ENCODE measurements around the gene FOXO1. TPM values are rescaled to one million over a fixed set of nuclear protein-coding genes. Genes with fewer than 3 reads are reported as not detected.

The FOXO1 gene
- polyA plus RNA-seq, 1 experiment: 5.3 TPM

- Histone ChIP-seq H3K27me3 (ENCODE audit: control insufficient read depth, insufficient read depth, low read length) (no peaks in the 10 kb centered on the region), H3K4me3 (ENCODE audit: low read depth, low read length) (no peak overlapping the region), H3K36me3 (ENCODE audit: control insufficient read depth, insufficient read depth, low read length) (no peaks in the 10 kb centered on the region; the same call in 1 of the 2 replicates)
- ChIA-PET CTCF (interaction anchor here (1.5 kb wide), 1 partner anchor 545 kb away, joined by 5 read pairs; no protein-coding TSS in a partner anchor), POLR2A (no interaction called here)
- no peak for DNase-seq (ENCODE audit: low read depth)
- no peak for TF ChIP-seq CTCF (IDR thresholded peaks at IDR 0.05; ENCODE audit: insufficient read depth, low read depth, low read length)
Observed at GRCh38 chr13:40613914-40614313, 52.5 kb downstream of the FOXO1 start.

GRCh38 chr13:40613192-40613818 is 53.1 kb downstream of the FOXO1 start:
- Histone ChIP-seq H3K36me3 (ENCODE audit: control insufficient read depth, insufficient read depth, low read length) (no peaks in the 10 kb centered on the region; the same call in 1 of the 2 replicates), H3K27me3 (ENCODE audit: control insufficient read depth, insufficient read depth, low read length) (no peaks in the 10 kb centered on the region), H3K4me3 (ENCODE audit: low read depth, low read length) (no peak overlapping the region)
- CTCF ChIA-PET: interaction anchor here (1.5 kb wide), 1 partner anchor 544 kb away, joined by 5 read pairs; no protein-coding TSS in a partner anchor
- no peak for TF ChIP-seq CTCF (IDR thresholded peaks at IDR 0.05; ENCODE audit: insufficient read depth, low read depth, low read length)
- DNase-seq (ENCODE audit: low read depth): no peak
- POLR2A ChIA-PET: no interaction called here

GRCh38 chr13:40612041-40612440 is 54.4 kb downstream of the FOXO1 start:
- TF ChIP-seq CTCF (IDR thresholded peaks at IDR 0.05; ENCODE audit: insufficient read depth, low read depth, low read length): no peak
- DNase-seq (ENCODE audit: low read depth): no peak
- H3K27me3 ChIP-seq (ENCODE audit: control insufficient read depth, insufficient read depth, low read length): no peaks in the 10 kb centered on the region
- CTCF ChIA-PET: no interaction called here
- no peaks in the 10 kb centered on the region; the same call in 1 of the 2 replicates for H3K36me3 ChIP-seq (ENCODE audit: control insufficient read depth, insufficient read depth, low read length)
- POLR2A ChIA-PET: no interaction called here
- no peak overlapping the region for H3K4me3 ChIP-seq (ENCODE audit: low read depth, low read length)

- no peaks in the 10 kb centered on the region; the same call in 1 of the 2 replicates for H3K36me3 ChIP-seq (ENCODE audit: control insufficient read depth, insufficient read depth, low read length)
- H3K27me3 ChIP-seq (ENCODE audit: control insufficient read depth, insufficient read depth, low read length): no peaks in the 10 kb centered on the region
- no peak for TF ChIP-seq CTCF (IDR thresholded peaks at IDR 0.05; ENCODE audit: insufficient read depth, low read depth, low read length)
- ChIA-PET CTCF (no interaction called here), POLR2A (no interaction called here)
- H3K4me3 ChIP-seq (ENCODE audit: low read depth, low read length): no peak overlapping the region
- DNase-seq (ENCODE audit: low read depth): no peak
Observed at GRCh38 chr13:40611635-40612034, 54.8 kb downstream of the FOXO1 start.

GRCh38 chr13:40611004-40611403 is 55.4 kb downstream of the FOXO1 start:
- POLR2A ChIA-PET: no interaction called here
- Histone ChIP-seq H3K27me3 (ENCODE audit: control insufficient read depth, insufficient read depth, low read length) (no peaks in the 10 kb centered on the region), H3K4me3 (ENCODE audit: low read depth, low read length) (no peak overlapping the region), H3K36me3 (ENCODE audit: control insufficient read depth, insufficient read depth, low read length) (no peaks in the 10 kb centered on the region; the same call in 1 of the 2 replicates)
- CTCF ChIA-PET: no interaction called here
- DNase-seq (ENCODE audit: low read depth): no peak
- TF ChIP-seq CTCF (IDR thresholded peaks at IDR 0.05; ENCODE audit: insufficient read depth, low read depth, low read length): no peak

All from BJ (cell line).